Breast epithelium (tissue), 3 donors: ENCODE results near the gene EFHD2.

Source experiments
- CTCF ChIP-seq, 3 donors: fragments of 450-650 bp; IDR thresholded peaks; one replicate each; pipeline ENCODE4 v1.5.1; 2016 to 2017; ENCODE audit warnings: antibody characterized with exemption in 3 of 3, mild to moderate bottlenecking in 3 of 3, moderate library complexity in 3 of 3
- POLR2A ChIP-seq: fragments of 450-650 bp; IDR thresholded peaks from one replicate; pipeline ENCODE4 v1.6.1; 2016; ENCODE audit warnings: antibody characterized with exemption, mild to moderate bottlenecking, moderate library complexity

- TF ChIP-seq CTCF (IDR thresholded peaks at IDR 0.05): no peak
- no peak for TF ChIP-seq POLR2A
Observed at GRCh38 chr1:15457585-15457984, 47.9 kb downstream of the EFHD2 start.
